HCT116 (cell line): ENCODE data around the gene ZNF76. TPM values are rescaled to one million over a fixed set of nuclear protein-coding genes. Genes with fewer than 3 reads are reported as not detected.

Source experiments
- ATAC-seq: fragments of 200-7000 bp; cut with Tn5 transposase; 2 replicates; pipeline ENCODE4 v1.9.1; 2020; ENCODE audit warnings: mild to moderate bottlenecking, moderate library complexity
- BruUV-seq: library from RNA; stranded (reverse); fragments of 400-500 nt; replicated peaks from 2 replicates; lab custom pipeline; 2021; lab: Mats Ljungman, UMichigan
- CTCF ChIA-PET: fragments of 300-600 bp; sonication (Branson Sonifier 250); formaldehyde crosslinking; loops from one replicate; lab custom pipeline; 2021; ENCODE audit warnings: antibody characterized with exemption; lab: Charles Lee
- POLR2A ChIA-PET: fragments of 300-600, 350-600 bp; sonication (Branson Sonifier 250); formaldehyde crosslinking; loops from one replicate; lab custom pipeline; 2021; ENCODE audit warnings: antibody characterized with exemption; lab: Charles Lee
- RAD21 ChIA-PET, 2 experiments: fragments of 300-600 bp; sonication (Branson Sonifier 250); formaldehyde crosslinking; loops; one replicate each; lab custom pipeline; 2023; ENCODE audit warnings: low total read pairs in 2 of 2; ENCODE audit not compliant: uncharacterized antibody in 2 of 2, unreplicated experiment in 2 of 2, low non-redundant PET in 1 of 2; lab: Charles Lee
- DNase-seq: peaks from one replicate; pipeline ENCODE4 v3.0.0-alpha.2; 2010; ENCODE audit warnings: low read depth, low spot score
- H2AFZ ChIP-seq: fragments of 200-600 bp; shearing (Covaris generic), sonication (generic); 2 replicates; pipeline ENCODE4 v1.6.1; 2017; ENCODE audit warnings: low read depth, mixed run types, mixed read lengths, antibody characterized with exemption, low read length; ENCODE audit not compliant: poor library complexity, severe bottlenecking
- H3K27ac ChIP-seq: 2 replicates; pipeline ENCODE4 v1.5.1; 2012; ENCODE audit warnings: low read depth, low read length
- H3K27me3 ChIP-seq: fragments of 200-600 bp; sonication (generic); 2 replicates; pipeline ENCODE4 v1.6.1; 2016; ENCODE audit warnings: mixed run types, low read length, mixed read lengths; ENCODE audit not compliant: insufficient read depth
- H3K36me3 ChIP-seq, 2 experiments: fragments of 200-500 bp in 1 of 2; fragments of 200-600 bp in 1 of 2; sonication (Bioruptor generic) in 1 of 2; sonication (generic) in 1 of 2; 2 replicates each; pipeline versions ENCODE4 v1.5.1 to v1.6.1; 2014 to 2016; ENCODE audit warnings: low read length in 2 of 2, inconsistent platforms in 1 of 2, mixed read lengths in 1 of 2, mixed run types in 1 of 2; ENCODE audit not compliant: insufficient read depth in 2 of 2, control insufficient read depth in 1 of 2
- H3K4me1 ChIP-seq, 2 experiments: fragments of 200-600 bp in 1 of 2; sonication (generic) in 1 of 2; 2 replicates each; pipeline versions ENCODE4 v1.5.1 to v1.6.1; 2012 to 2017; ENCODE audit warnings: low read length in 2 of 2, inconsistent platforms in 1 of 2, mild to moderate bottlenecking in 1 of 2, mixed read lengths in 1 of 2, mixed run types in 1 of 2, moderate library complexity in 1 of 2; ENCODE audit not compliant: insufficient read depth in 2 of 2, control insufficient read depth in 1 of 2
- H3K4me2 ChIP-seq: fragments of 200-600 bp; sonication (generic); 2 replicates; pipeline ENCODE4 v1.6.1; 2017; ENCODE audit warnings: mixed run types, low read length, mixed read lengths
- H3K4me3 ChIP-seq, 2 experiments: fragments of 200-600 bp in 1 of 2; sonication (generic) in 1 of 2; replicated peaks in 1 of 2; 2 replicates each; pipeline ENCODE4 v1.5.1; 2011 to 2016; ENCODE audit warnings: low read length in 2 of 2, control low read depth in 1 of 2, low read depth in 1 of 2, mild to moderate bottlenecking in 1 of 2, mixed read lengths in 1 of 2, mixed run types in 1 of 2
- H3K79me2 ChIP-seq: fragments of 200-600 bp; sonication (generic); 2 replicates; pipeline ENCODE4 v1.6.1; 2017; ENCODE audit warnings: mild to moderate bottlenecking, mixed run types, low read length, moderate library complexity, mixed read lengths; ENCODE audit not compliant: insufficient read depth
- H3K9ac ChIP-seq: fragments of 200-600 bp; sonication (generic); 2 replicates; pipeline ENCODE4 v1.6.1; 2016; ENCODE audit warnings: low read length, mixed read lengths
- H3K9me2 ChIP-seq: fragments of 200-600 bp; sonication (generic), shearing (Covaris generic); 2 replicates; pipeline ENCODE4 v1.6.1; 2017; ENCODE audit warnings: mixed run types, mild to moderate bottlenecking, moderate library complexity; ENCODE audit not compliant: insufficient read depth
- H3K9me3 ChIP-seq, 2 experiments: fragments of 200-500 bp in 1 of 2; fragments of 200-600 bp in 1 of 2; sonication (Bioruptor generic) in 1 of 2; sonication (generic) in 1 of 2; 2 replicates each; pipeline ENCODE4 v1.6.1; 2014 to 2017; ENCODE audit warnings: low read length in 2 of 2, mixed read lengths in 2 of 2, inconsistent platforms in 1 of 2, low read depth in 1 of 2, mild to moderate bottlenecking in 1 of 2, mixed run types in 1 of 2, moderate library complexity in 1 of 2; ENCODE audit not compliant: control insufficient read depth in 1 of 2, insufficient read depth in 1 of 2
- H4K20me1 ChIP-seq: fragments of 200-600 bp; sonication (generic), shearing (Covaris generic); 2 replicates; pipeline ENCODE4 v1.6.1; 2017; ENCODE audit warnings: mixed run types, mild to moderate bottlenecking, moderate library complexity; ENCODE audit not compliant: insufficient read depth
- ATF3 ChIP-seq: IDR thresholded peaks from 2 replicates; pipeline ENCODE4 v1.6.1; 2012
- CBX3 ChIP-seq: IDR thresholded peaks from 2 replicates; pipeline ENCODE4 v1.6.1; 2012; ENCODE audit warnings: low read depth
- CTCF ChIP-seq, 3 experiments: fragments of 200-600 bp in 1 of 3; sonication (generic) in 1 of 3; IDR thresholded peaks in 2 of 3; conservative IDR thresholded peaks in 1 of 3; 2 replicates each; pipeline ENCODE4 v1.5.1; 2012 to 2017; ENCODE audit warnings: low read depth in 2 of 3, low read length in 2 of 3, antibody characterized with exemption in 1 of 3, borderline replicate concordance in 1 of 3, control low read depth in 1 of 3, mild to moderate bottlenecking in 1 of 3, mixed read lengths in 1 of 3, mixed run types in 1 of 3, moderate library complexity in 1 of 3; ENCODE audit not compliant: insufficient read depth in 1 of 3
- EGR1 ChIP-seq: IDR thresholded peaks from 2 replicates; pipeline ENCODE4 v1.6.1; 2012; ENCODE audit warnings: low read depth
- ELF1 ChIP-seq: IDR thresholded peaks from 2 replicates; pipeline ENCODE4 v1.6.1; 2012; ENCODE audit warnings: low read depth, borderline replicate concordance
- EZH2 ChIP-seq: fragments of 200-600 bp; sonication (generic); IDR thresholded peaks from 2 replicates; pipeline ENCODE4 v1.6.1; 2017; ENCODE audit warnings: antibody characterized with exemption, mixed run types
- EZH2phosphoT487 ChIP-seq: fragments of 200-600 bp; IDR thresholded peaks from 2 replicates; pipeline ENCODE4 v1.6.1; 2018; ENCODE audit warnings: antibody characterized with exemption, borderline replicate concordance
- FOSL1 ChIP-seq: IDR thresholded peaks from 2 replicates; pipeline ENCODE4 v1.6.1; 2012; ENCODE audit warnings: low read depth
- JUND ChIP-seq: IDR thresholded peaks from 2 replicates; pipeline ENCODE4 v1.6.1; 2012
- POLR2A ChIP-seq: IDR thresholded peaks from 2 replicates; pipeline ENCODE4 v1.7.0; 2011; ENCODE audit warnings: borderline replicate concordance; ENCODE audit not compliant: insufficient read depth, insufficient read length; ENCODE audit errors: extremely low read depth
- POLR2AphosphoS5 ChIP-seq: IDR thresholded peaks from 2 replicates; pipeline ENCODE4 v1.6.1; 2011; ENCODE audit warnings: mild to moderate bottlenecking, low read depth, low read length, moderate library complexity
- RAD21 ChIP-seq: IDR thresholded peaks from 2 replicates; pipeline ENCODE4 v1.6.1; 2012; ENCODE audit warnings: low read depth, mild to moderate bottlenecking
- REST ChIP-seq: IDR thresholded peaks from 2 replicates; pipeline ENCODE4 v1.6.1; 2012; ENCODE audit warnings: low read depth
- SIN3A ChIP-seq: IDR thresholded peaks from 2 replicates; pipeline ENCODE4 v1.6.1; 2012; ENCODE audit warnings: low read depth
- SRF ChIP-seq: IDR thresholded peaks from 2 replicates; pipeline ENCODE4 v1.6.1; 2012; ENCODE audit warnings: low read depth
- TCF7L2 ChIP-seq: IDR thresholded peaks from 2 replicates; pipeline ENCODE4 v1.7.0; 2011; ENCODE audit warnings: borderline replicate concordance, inconsistent platforms; ENCODE audit not compliant: insufficient read depth, insufficient read length; ENCODE audit errors: extremely low read depth
- YY1 ChIP-seq: IDR thresholded peaks from 2 replicates; pipeline ENCODE4 v1.6.1; 2011; ENCODE audit warnings: low read length, low read depth, moderate library complexity, mild to moderate bottlenecking; ENCODE audit not compliant: insufficient replicate concordance; ENCODE audit errors: extremely low read depth
- ZBTB33 ChIP-seq: IDR thresholded peaks from 2 replicates; pipeline ENCODE4 v1.6.1; 2011; ENCODE audit warnings: mild to moderate bottlenecking, low read length, moderate library complexity; ENCODE audit not compliant: insufficient replicate concordance; ENCODE audit errors: extremely low read depth
- ZNF274 ChIP-seq: fragments of 200-500 bp; sonication (Bioruptor generic); IDR thresholded peaks from 2 replicates; pipeline ENCODE4 v1.6.1; 2014; ENCODE audit warnings: mild to moderate bottlenecking, low read depth, low read length, inconsistent platforms
- intact Hi-C: fragments of 100-400 bp; cut with micrococcal nuclease; formaldehyde crosslinking; loops from 2 replicates; pipeline ENCODE4 v1.10.0; 2022
- total RNA-seq: library from RNA; stranded (reverse); gene quantifications from one replicate; pipeline ENCODE4 v1.2.1, GENCODE V29; 2021; ENCODE audit not compliant: unreplicated experiment

Gene ZNF76
- total RNA-seq, 1 experiment from 2014 or later: 47.5 TPM

- no peaks in the 10 kb centered on the region for H3K27me3 ChIP-seq
- RAD21 ChIA-PET: no interaction called here
- POLR2A ChIA-PET: no interaction called here
- CTCF ChIA-PET: no interaction called here
- H3K79me2 ChIP-seq: no peaks in the 10 kb centered on the region
- BruUV-seq: no TSS peak
- no peak overlapping the region for H3K4me3 ChIP-seq
- H2AFZ ChIP-seq: no peak overlapping the region
- ATAC-seq (no peak), DNase-seq (no peak)
- intact Hi-C loops: no loop called here
- no peaks in the 10 kb centered on the region for H3K9me3 ChIP-seq
- H3K4me2 ChIP-seq: no peak overlapping the region
- H3K36me3 ChIP-seq: peaks cover 10 to 11% of the 10 kb centered on the region in 2 experiments; a peak in 2 of 4 replicates
- no peaks in the 10 kb centered on the region for H4K20me1 ChIP-seq
- H3K9ac ChIP-seq: no peak overlapping the region
- H3K27ac ChIP-seq: no peak overlapping the region
- TF ChIP-seq ELF1: no peak
- no peak for TF ChIP-seq EZH2
- no peak for TF ChIP-seq YY1
- no peak for TF ChIP-seq JUND
- no peak for TF ChIP-seq ATF3
- TF ChIP-seq POLR2A: no peak
- TF ChIP-seq RAD21: no peak
- TF ChIP-seq TCF7L2: no peak
- no peak for TF ChIP-seq ZNF274
- no peak for TF ChIP-seq SRF
- TF ChIP-seq EZH2phosphoT487: no peak
- TF ChIP-seq REST: no peak
- no peak for TF ChIP-seq CBX3
- no peak for TF ChIP-seq SIN3A
- TF ChIP-seq EGR1: no peak
- no peak for TF ChIP-seq CTCF (IDR thresholded peaks at IDR 0.05 in 2 of 3, conservative IDR thresholded peaks at IDR 0.05 in 1 of 3; ENCODE audit: borderline replicate concordance in 1 of 3, insufficient read depth in 1 of 3, low read depth in 2 of 3, low read length in 2 of 3)
- no peak for TF ChIP-seq ZBTB33
- TF ChIP-seq FOSL1: no peak
- TF ChIP-seq POLR2AphosphoS5: no peak
- no peaks in the 10 kb centered on the region for H3K9me2 ChIP-seq
- no peaks in the 10 kb centered on the region for H3K4me1 ChIP-seq
Measured at GRCh38 chr6:35320031-35320410, 60.5 kb downstream of the ZNF76 start.
